Esophagus (tissue), 2 donors: Measurements from ENCODE around the gene SYK. TPM values are rescaled to one million over a fixed set of nuclear protein-coding genes. Genes with fewer than 3 reads are reported as not detected.

Experiments used
- H3K27ac ChIP-seq, 2 donors: one replicate each; pipeline ENCODE4 v1.5.1; 2013; ENCODE audit warnings: low read depth in 2 of 2, mild to moderate bottlenecking in 2 of 2, inconsistent platforms in 1 of 2, low read length in 1 of 2, moderate library complexity in 1 of 2
- H3K27me3 ChIP-seq, 2 donors: one replicate each; pipeline ENCODE4 v1.6.1; 2013; ENCODE audit warnings: low read length in 2 of 2, control low read depth in 1 of 2, mild to moderate bottlenecking in 1 of 2; ENCODE audit not compliant: insufficient read depth in 2 of 2, control insufficient read depth in 1 of 2
- H3K36me3 ChIP-seq, 2 donors: one replicate each; pipeline ENCODE4 v1.6.1; 2013; ENCODE audit warnings: low read length in 1 of 2; ENCODE audit not compliant: control insufficient read depth in 2 of 2, insufficient read depth in 2 of 2
- H3K4me1 ChIP-seq, 2 donors: one replicate each; pipeline ENCODE4 v1.6.1; 2013; ENCODE audit warnings: low read length in 1 of 2; ENCODE audit not compliant: control insufficient read depth in 2 of 2, insufficient read depth in 2 of 2
- H3K4me3 ChIP-seq, 2 donors: one replicate each; pipeline ENCODE4 v1.5.1; 2013; ENCODE audit warnings: low read length in 2 of 2, mild to moderate bottlenecking in 2 of 2, low read depth in 1 of 2, moderate library complexity in 1 of 2
- H3K9me3 ChIP-seq, 2 donors: one replicate each; pipeline ENCODE4 v1.6.1; 2013; ENCODE audit warnings: mild to moderate bottlenecking in 2 of 2, low read depth in 1 of 2, low read length in 1 of 2, moderate library complexity in 1 of 2; ENCODE audit not compliant: control insufficient read depth in 2 of 2, insufficient read depth in 1 of 2
- WGBS, 2 donors: extraction: QIAGEN DNeasy Blood & Tissue Kit; methylation state at CpG; one replicate each; pipeline ENCODE4 v1.1.7; 2013; 5-methylcytosine and 5-hydroxymethylcytosine counted together
- polyA plus RNA-seq, 2 donors: library from polyadenylated mRNA; stranded (reverse); fragments of 200-250 nt; gene quantifications; one replicate each; pipeline ENCODE4 v1.2.3, GENCODE V29; 2013
- donor health status: healthy with polysubstance abuse.
- donor health status: Bipolar disorder and iron deficiency.

SYK gene
- polyA plus RNA-seq, 2 donors, result 12.0 to 16.5 TPM

GRCh38 chr9:90864779-90865178 lies 63.2 kb downstream of the SYK start:
- Histone ChIP-seq H3K27ac (no peak overlapping the region), H3K9me3 (no peaks in the 10 kb centered on the region), H3K36me3 (peaks cover 3 to 14% of the 10 kb centered on the region in 2 donors), H3K4me1 (no peaks in the 10 kb centered on the region), H3K27me3 (no peaks in the 10 kb centered on the region), H3K4me3 (no peak overlapping the region)
- 79% methylated on average over 7 of the region's 7 CpGs for WGBS, 2 donors

- WGBS, 2 donors, result 93% methylated on average over 14 of the region's 14 CpGs
- Histone ChIP-seq H3K36me3 (peaks cover 3% of the 10 kb centered on the region in 2 donors), H3K4me3 (no peak overlapping the region), H3K27me3 (no peaks in the 10 kb centered on the region), H3K4me1 (no peaks in the 10 kb centered on the region), H3K27ac (no peak overlapping the region), H3K9me3 (no peaks in the 10 kb centered on the region)
Measured at GRCh38 chr9:90867101-90867500, 65.5 kb downstream of the SYK start.

DNA sequence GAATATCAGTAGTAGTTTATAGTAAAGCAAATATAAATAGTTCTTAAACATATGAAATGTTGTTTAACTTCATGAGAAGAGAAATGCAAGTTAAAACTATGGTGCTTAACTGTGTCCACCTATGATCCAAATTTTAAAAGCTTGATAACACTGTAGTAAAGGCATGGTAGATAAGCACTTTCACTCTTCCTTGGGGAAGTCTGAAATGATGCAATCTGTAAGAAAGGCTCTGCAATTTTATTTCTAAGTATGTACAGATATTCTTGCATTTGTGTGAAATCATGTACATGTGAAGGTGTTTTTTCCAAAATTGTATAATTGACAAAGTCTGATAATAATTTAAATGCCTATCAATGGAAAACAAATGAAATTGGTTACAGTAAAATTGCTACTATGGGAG lies 66.9 kb downstream of the SYK start:
- Histone ChIP-seq H3K9me3 (no peaks in the 10 kb centered on the region), H3K27me3 (no peaks in the 10 kb centered on the region), H3K27ac (no peak overlapping the region), H3K4me3 (no peak overlapping the region), H3K4me1 (no peaks in the 10 kb centered on the region), H3K36me3 (peaks cover 0 to 3% of the 10 kb centered on the region in 2 donors)

GRCh38 chr9:90869361-90869760 lies 67.7 kb downstream of the SYK start:
- no peak overlapping the region for H3K4me3 ChIP-seq
- peaks cover 4 to 6% of the 10 kb centered on the region in 2 donors for H3K36me3 ChIP-seq
- no peak overlapping the region for H3K27ac ChIP-seq
- H3K4me1 ChIP-seq, result no peaks in the 10 kb centered on the region
- no peaks in the 10 kb centered on the region for H3K9me3 ChIP-seq
- H3K27me3 ChIP-seq, result no peaks in the 10 kb centered on the region

- H3K36me3 ChIP-seq, result peaks cover 5 to 7% of the 10 kb centered on the region in 2 donors
- no peaks in the 10 kb centered on the region for H3K9me3 ChIP-seq
- no peak overlapping the region for H3K27ac ChIP-seq
- WGBS, 2 donors, result 16 to 17% methylated on average over 4 of the region's 4 CpGs
- no peak overlapping the region for H3K4me3 ChIP-seq
- H3K27me3 ChIP-seq, result no peaks in the 10 kb centered on the region
- H3K4me1 ChIP-seq, result no peaks in the 10 kb centered on the region
Measured at GRCh38 chr9:90870621-90871326, 69.2 kb downstream of the SYK start.

DNA sequence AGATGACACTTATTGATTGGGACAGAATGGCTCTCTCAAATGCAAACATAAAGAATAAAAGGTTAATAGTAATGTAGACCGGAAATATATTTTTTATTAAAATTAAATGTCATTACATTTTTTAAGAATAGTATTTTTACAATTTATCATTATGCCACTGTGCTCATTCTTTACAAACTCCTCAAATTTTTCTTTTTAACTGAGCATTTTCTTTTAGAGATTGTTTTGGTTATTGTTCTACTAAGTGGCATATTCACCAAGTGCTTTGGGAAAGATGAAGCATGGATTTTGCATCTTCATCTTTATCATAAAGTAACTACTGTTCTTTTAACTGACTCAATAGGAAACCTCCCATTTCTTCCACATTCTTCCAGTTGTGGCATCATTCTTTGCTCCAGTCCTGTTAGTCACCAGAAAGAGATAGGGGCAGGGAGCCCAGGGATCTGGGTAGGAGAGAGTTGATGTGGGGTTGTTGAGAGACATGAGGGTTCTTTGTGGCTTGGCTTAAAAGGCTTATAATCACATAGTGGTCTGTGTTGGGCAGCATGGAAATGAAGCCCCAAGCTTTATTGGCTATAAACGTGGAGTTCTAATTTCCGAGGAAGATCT lies 69.8 kb downstream of the SYK start:
- WGBS, 2 donors, result 59 to 72% methylated on average over 3 of the region's 3 CpGs

GRCh38 chr9:90872835-90873294 lies 71.2 kb downstream of the SYK start:
- 78 to 85% methylated on average over 8 of the region's 8 CpGs for WGBS, 2 donors
- peaks cover 4 to 9% of the 10 kb centered on the region in 2 donors for H3K36me3 ChIP-seq
- H3K27me3 ChIP-seq, result no peaks in the 10 kb centered on the region
- no peak overlapping the region for H3K4me3 ChIP-seq
- H3K9me3 ChIP-seq, result no peaks in the 10 kb centered on the region
- H3K4me1 ChIP-seq, result no peaks in the 10 kb centered on the region
- no peak overlapping the region for H3K27ac ChIP-seq

More for the DNA sequence above, 69.8 kb downstream of the SYK start:
- H3K36me3 ChIP-seq, result peaks cover 4 to 5% of the 10 kb centered on the region in 2 donors
- H3K27ac ChIP-seq, result no peak overlapping the region
- H3K4me1 ChIP-seq, result no peaks in the 10 kb centered on the region
- H3K27me3 ChIP-seq, result no peaks in the 10 kb centered on the region
- H3K4me3 ChIP-seq, result no peak overlapping the region
- no peaks in the 10 kb centered on the region for H3K9me3 ChIP-seq

- H3K4me1 ChIP-seq, result peaks cover 0 to 2% of the 10 kb centered on the region in 2 donors
- H3K9me3 ChIP-seq, result no peaks in the 10 kb centered on the region
- no peaks in the 10 kb centered on the region for H3K27me3 ChIP-seq
- peaks cover 4 to 12% of the 10 kb centered on the region in 2 donors for H3K36me3 ChIP-seq
- 76 to 89% methylated on average over 2 of the region's 2 CpGs for WGBS, 2 donors
- H3K4me3 ChIP-seq, result no peak overlapping the region
- no peak overlapping the region for H3K27ac ChIP-seq
Measured at GRCh38 chr9:90873422-90873821, 71.8 kb downstream of the SYK start.

DNA sequence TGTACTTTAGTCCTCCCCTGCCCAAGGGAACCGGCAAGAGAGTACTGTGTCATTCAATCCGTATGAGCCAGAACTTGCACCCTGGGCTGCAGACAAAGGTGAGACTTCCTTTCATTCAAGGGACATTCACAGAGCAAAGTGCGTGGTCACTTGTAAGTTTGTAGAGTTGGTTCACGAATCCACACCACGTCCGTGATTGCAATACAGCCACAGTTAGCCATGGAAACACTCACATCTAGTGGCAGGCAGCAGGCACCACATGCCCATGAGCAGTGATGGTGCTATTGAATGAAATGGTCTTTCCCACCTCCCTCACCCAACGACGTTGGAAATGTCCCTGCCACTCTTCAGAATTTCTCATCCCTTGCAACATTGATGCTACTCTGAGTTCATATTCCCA lies 72.6 kb downstream of the SYK start:
- no peaks in the 10 kb centered on the region for H3K27me3 ChIP-seq
- peaks cover 4 to 12% of the 10 kb centered on the region in 2 donors for H3K36me3 ChIP-seq
- 85 to 86% methylated on average over 8 of the region's 8 CpGs for WGBS, 2 donors
- H3K9me3 ChIP-seq, result no peaks in the 10 kb centered on the region
- no peak overlapping the region for H3K27ac ChIP-seq
- H3K4me1 ChIP-seq, result peaks cover 0 to 3% of the 10 kb centered on the region in 2 donors
- no peak overlapping the region for H3K4me3 ChIP-seq

DNA sequence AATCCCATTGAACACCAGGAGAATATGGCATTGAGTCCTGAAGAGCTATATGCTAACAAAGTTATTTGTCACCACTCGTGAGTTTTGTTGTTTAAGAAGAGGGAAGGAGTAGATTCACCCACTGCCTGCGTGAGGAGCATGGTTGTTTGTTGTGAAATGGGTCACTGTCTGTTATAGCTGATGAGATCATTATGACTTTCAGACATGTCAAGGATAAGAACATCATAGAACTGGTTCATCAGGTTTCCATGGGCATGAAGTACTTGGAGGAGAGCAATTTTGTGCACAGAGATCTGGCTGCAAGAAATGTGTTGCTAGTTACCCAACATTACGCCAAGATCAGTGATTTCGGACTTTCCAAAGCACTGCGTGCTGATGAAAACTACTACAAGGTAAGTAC lies 76.9 kb downstream of the SYK start:
- peaks cover 0 to 3% of the 10 kb centered on the region in 2 donors for H3K4me1 ChIP-seq
- no peak overlapping the region for H3K27ac ChIP-seq
- no peaks in the 10 kb centered on the region for H3K27me3 ChIP-seq
- H3K36me3 ChIP-seq, result peaks cover 4 to 29% of the 10 kb centered on the region in 2 donors
- H3K9me3 ChIP-seq, result no peaks in the 10 kb centered on the region
- WGBS, 2 donors, result 74 to 79% methylated on average over 5 of the region's 5 CpGs
- no peak overlapping the region for H3K4me3 ChIP-seq
